DND-41 (cell line): ENCODE data around the gene ARHGEF4.
A peak's percentile ranks its signal among the peaks of the same experiment; 100 is the strongest.

ENCODE experiments used
- ATAC-seq: fragments of 200-7000 bp; cut with Tn5 transposase; 3 replicates; pipeline ENCODE4 v1.9.1; 2021; ENCODE audit warnings: low read depth; ENCODE audit not compliant: insufficient read depth
- DNase-seq: peaks from one replicate; pipeline ENCODE4 v3.0.0-alpha.2; 2020
- H2AFZ ChIP-seq: 2 replicates; pipeline ENCODE4 v1.6.0; 2012; ENCODE audit warnings: low read depth, low read length
- H3K27ac ChIP-seq: 2 replicates; pipeline ENCODE4 v1.5.1; 2012; ENCODE audit warnings: low read length, inconsistent platforms
- H3K27me3 ChIP-seq: fragments of 200-600 bp; sonication (generic); 2 replicates; pipeline ENCODE4 v1.6.0; 2012; ENCODE audit warnings: low read length, mild to moderate bottlenecking, inconsistent platforms; ENCODE audit not compliant: insufficient read depth, poor library complexity
- H3K36me3 ChIP-seq: 2 replicates; pipeline ENCODE4 v1.5.1; 2012; ENCODE audit warnings: low read length, inconsistent platforms; ENCODE audit not compliant: insufficient read depth
- H3K4me1 ChIP-seq: 2 replicates; pipeline ENCODE4 v1.5.1; 2012; ENCODE audit warnings: mild to moderate bottlenecking, low read length; ENCODE audit not compliant: insufficient read depth
- H3K4me2 ChIP-seq: 2 replicates; pipeline ENCODE4 v1.6.0; 2012; ENCODE audit warnings: mild to moderate bottlenecking, moderate library complexity, low read length, inconsistent platforms; ENCODE audit not compliant: insufficient read depth
- H3K4me3 ChIP-seq, 2 experiments: fragments of 200-600 bp in 1 of 2; shearing (Covaris generic) in 1 of 2; 2 replicates each; pipeline ENCODE4 v1.5.1; 2012 to 2016; ENCODE audit warnings: inconsistent platforms in 2 of 2, low read length in 2 of 2, mild to moderate bottlenecking in 2 of 2, low read depth in 1 of 2, moderate library complexity in 1 of 2
- H3K79me2 ChIP-seq: 2 replicates; pipeline ENCODE4 v1.6.0; 2012; ENCODE audit warnings: low read length, inconsistent platforms; ENCODE audit not compliant: insufficient read depth
- H3K9ac ChIP-seq: 2 replicates; pipeline ENCODE4 v1.6.0; 2012; ENCODE audit warnings: low read depth, mild to moderate bottlenecking, inconsistent platforms, low read length, moderate library complexity
- H3K9me3 ChIP-seq: 2 replicates; pipeline ENCODE4 v1.5.1; 2012; ENCODE audit warnings: low read length, moderate library complexity, mild to moderate bottlenecking, inconsistent platforms; ENCODE audit not compliant: insufficient read depth, severe bottlenecking
- H4K20me1 ChIP-seq: 2 replicates; pipeline ENCODE4 v1.6.0; 2012; ENCODE audit warnings: low read length; ENCODE audit not compliant: insufficient read depth
- CTCF ChIP-seq: IDR thresholded peaks from 2 replicates; pipeline ENCODE4 v1.5.1; 2012; ENCODE audit warnings: borderline replicate concordance, low read length, moderate library complexity, mild to moderate bottlenecking; ENCODE audit not compliant: poor library complexity, severe bottlenecking; ENCODE audit errors: extremely low read depth
- EZH2 ChIP-seq: IDR thresholded peaks from 3 replicates; pipeline ENCODE4 v1.6.1; 2012; ENCODE audit warnings: borderline replicate concordance, low read depth, mild to moderate bottlenecking, moderate library complexity, low read length, inconsistent platforms; ENCODE audit not compliant: severe bottlenecking

The ARHGEF4 gene, protein sequence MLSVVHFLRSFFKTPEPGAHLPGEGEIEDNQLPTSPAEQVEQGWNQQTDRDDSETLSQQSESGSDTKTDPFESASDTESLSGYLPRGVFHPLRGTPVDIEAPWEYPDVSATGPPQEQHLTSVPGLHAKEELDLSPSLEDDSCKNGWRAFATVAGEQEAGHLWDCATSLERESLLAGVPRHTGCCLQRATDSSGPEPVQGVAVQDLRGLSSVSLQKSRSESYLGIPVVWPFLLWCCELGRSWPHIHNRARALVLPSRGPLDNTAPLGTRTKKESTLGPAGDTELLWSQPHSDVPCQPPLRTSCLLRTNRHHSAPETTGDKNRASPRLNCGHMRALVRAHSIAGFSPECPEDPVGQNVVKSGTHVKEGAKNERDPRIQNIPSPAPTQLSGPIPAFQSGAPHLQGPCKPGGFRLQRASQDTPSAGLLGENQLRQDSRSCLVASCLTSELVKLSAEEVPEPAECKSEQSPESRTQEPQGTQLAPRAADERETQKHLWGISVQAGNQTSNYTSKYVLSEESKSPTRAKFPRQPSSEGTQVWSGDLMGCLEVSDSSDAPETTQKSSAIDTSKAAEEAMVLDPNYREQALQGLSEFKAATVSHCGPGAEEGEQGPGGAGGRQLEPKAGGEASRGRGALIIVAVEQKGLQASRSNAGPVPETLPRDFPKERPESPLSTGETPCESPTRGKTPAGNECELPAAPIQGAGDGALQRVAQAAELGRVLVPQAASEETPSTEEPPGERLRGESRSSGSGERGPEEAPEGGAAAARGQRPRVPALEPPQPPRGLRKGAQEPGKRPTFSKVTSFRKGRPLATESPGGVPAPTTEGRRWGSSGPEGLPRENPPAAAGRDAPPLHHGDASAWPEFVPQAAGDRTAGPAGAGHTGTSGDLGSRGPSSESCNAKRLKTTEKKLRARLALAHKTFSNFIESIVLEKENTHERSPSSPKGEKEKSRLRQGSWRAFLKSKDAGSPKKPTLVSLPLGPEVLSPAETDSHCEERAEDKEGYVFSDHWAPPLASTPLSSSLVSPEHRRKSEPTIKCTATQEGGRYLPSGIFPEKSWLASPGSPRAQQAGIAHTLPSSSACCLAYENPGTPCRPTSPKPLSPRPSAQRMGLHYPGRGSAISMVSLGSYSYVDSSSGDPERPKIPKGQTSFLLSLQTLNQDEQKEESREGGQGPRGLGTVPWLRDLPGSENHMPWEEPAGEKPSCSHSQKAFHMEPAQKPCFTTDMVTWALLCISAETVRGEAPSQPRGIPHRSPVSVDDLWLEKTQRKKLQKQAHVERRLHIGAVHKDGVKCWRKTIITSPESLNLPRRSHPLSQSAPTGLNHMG (N-terminal part only)

GRCh38 chr2:130836501-130837174 lies at the start of gene ARHGEF4:
Gene ARHGEF4 (plus strand): TSS chr2:130836914. CDS start chr2:130836954, 40 bp downstream.
- peak; percentile 78 for ATAC-seq

DNA sequence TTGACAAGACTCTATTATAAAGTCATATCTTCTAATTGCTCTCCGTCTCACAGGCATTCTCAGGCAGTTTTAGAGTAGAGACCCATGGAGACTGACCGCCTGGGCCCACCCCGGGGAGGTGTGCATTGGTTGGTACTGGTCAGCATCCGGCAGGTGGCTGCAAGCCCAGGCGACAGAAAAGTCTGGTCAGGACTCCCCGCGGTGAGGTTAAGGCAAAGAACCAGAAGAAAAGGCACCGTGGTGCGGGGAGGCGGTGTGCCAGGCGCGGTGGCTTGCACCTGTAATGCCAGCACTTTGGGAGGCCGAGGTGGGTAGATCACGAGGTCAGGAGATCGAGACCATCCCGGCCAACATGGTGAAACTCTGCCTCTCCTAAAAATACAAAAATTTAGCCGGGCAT lies 48.9 kb upstream of the ARHGEF4 start:
- H3K4me1 ChIP-seq, result no peaks in the 10 kb centered on the region
- no peaks in the 10 kb centered on the region for H3K79me2 ChIP-seq
- ATAC-seq, result no peak
- H3K27me3 ChIP-seq, result no peaks in the 10 kb centered on the region
- no peak for DNase-seq
- H2AFZ ChIP-seq, result no peak overlapping the region
- no peaks in the 10 kb centered on the region for H3K36me3 ChIP-seq
- no peak overlapping the region for H3K4me2 ChIP-seq
- no peak overlapping the region for H3K27ac ChIP-seq
- TF ChIP-seq EZH2, result no peak
- TF ChIP-seq CTCF, result no peak
- H3K9ac ChIP-seq, result no peak overlapping the region
- H3K9me3 ChIP-seq, result no peaks in the 10 kb centered on the region
- no peaks in the 10 kb centered on the region for H4K20me1 ChIP-seq
- no peak overlapping the region for H3K4me3 ChIP-seq

More at GRCh38 chr2:130836501-130837174, at the start of gene ARHGEF4:
- no peak within 1 kb of the TSS for H3K27ac ChIP-seq
- no peak within 1 kb of the TSS for H3K9ac ChIP-seq
- peak; percentile 13 for DNase-seq
- no peak within 1 kb of the TSS for H2AFZ ChIP-seq
- H3K9me3 ChIP-seq, result no peaks in the 10 kb centered on the region
- H4K20me1 ChIP-seq, result no peaks in the 10 kb centered on the region
- no peak within 1 kb of the TSS for H3K4me3 ChIP-seq
- H3K27me3 ChIP-seq, result peaks cover 4% of the 10 kb centered on the region
- no peaks in the 10 kb centered on the region for H3K36me3 ChIP-seq
- H3K4me2 ChIP-seq, result no peak within 1 kb of the TSS
- TF ChIP-seq CTCF, result no peak
- TF ChIP-seq EZH2, result no peak
- no peaks in the 10 kb centered on the region for H3K4me1 ChIP-seq
- no peaks in the 10 kb centered on the region for H3K79me2 ChIP-seq

DNA sequence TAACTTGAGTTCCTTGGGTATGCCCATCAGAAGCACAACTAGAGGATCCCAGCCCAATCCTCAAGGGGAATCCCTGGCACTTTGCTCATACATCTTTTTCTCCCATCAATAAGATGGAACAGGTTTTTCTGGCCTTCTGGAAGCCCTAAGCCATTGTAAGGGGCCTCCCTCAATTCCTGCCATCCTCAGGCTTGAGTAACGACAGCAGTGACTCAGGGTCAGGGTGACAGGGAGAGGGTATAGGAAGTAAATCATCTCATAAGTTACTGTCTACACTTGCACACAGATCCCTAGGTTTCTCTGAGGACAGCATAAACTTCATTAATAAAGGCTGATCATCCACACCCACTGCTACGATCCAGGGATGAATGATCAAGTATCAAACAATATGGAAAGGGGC lies 46.4 kb upstream of the ARHGEF4 start:
- no peaks in the 10 kb centered on the region for H4K20me1 ChIP-seq
- H3K9me3 ChIP-seq, result no peaks in the 10 kb centered on the region
- no peak for DNase-seq
- H3K27me3 ChIP-seq, result no peaks in the 10 kb centered on the region
- no peaks in the 10 kb centered on the region for H3K4me1 ChIP-seq
- no peak overlapping the region for H3K4me3 ChIP-seq
- TF ChIP-seq CTCF (no peak), EZH2 (no peak)
- H3K4me2 ChIP-seq, result no peak overlapping the region
- H3K79me2 ChIP-seq, result no peaks in the 10 kb centered on the region
- H3K36me3 ChIP-seq, result no peaks in the 10 kb centered on the region
- no peak overlapping the region for H3K9ac ChIP-seq
- no peak overlapping the region for H3K27ac ChIP-seq
- ATAC-seq, result no peak
- no peak overlapping the region for H2AFZ ChIP-seq
